Measurements from ENCODE around the gene CDHR4. TPM values are rescaled to one million over a fixed set of nuclear protein-coding genes. Genes with fewer than 3 reads are reported as not detected.

CDHR4 gene
- total RNA-seq, 3 donors from 2014 or later (not counting 1 experiment from before 2014, with no cell fraction given) = 0.30 TPM; not detected in 2

- Mint-ChIP-seq H3K36me3 (no peaks in the 10 kb centered on the region), H3K4me3 (peak within 1 kb of the TSS; percentile 91), H3K27me3 (ENCODE audit: low read depth in 2 of 2) (no peaks in the 10 kb centered on the region), H3K27ac (peak within 1 kb of the TSS; percentile 91 to 93), H3K4me1 (peaks cover 28 to 29% of the 10 kb centered on the region in 2 donors), H3K9me3 (no peaks in the 10 kb centered on the region)
- peak within 1 kb of the TSS; percentile 77 for H3K27ac ChIP-seq (ENCODE audit: low read length)
- H3K4me3 ChIP-seq (ENCODE audit: low read length) = peak within 1 kb of the TSS; percentile 44
- no peak for TF ChIP-seq CTCF (IDR thresholded peaks at IDR 0.05)
- peaks cover 33% of the 10 kb centered on the region for H3K36me3 ChIP-seq (ENCODE audit: control insufficient read depth, insufficient read depth, low read length)
- intact Hi-C loops (cut with micrococcal nuclease) = loop anchor here (1.0 kb wide), 1 partner anchor 10 kb away; the partner anchor contains the start of gene INKA1
- DNase-seq (peak; percentile 29 to 71), ATAC-seq (peak; percentile 87 to 96 (median 95))
- peaks cover 29% of the 10 kb centered on the region for H3K4me1 ChIP-seq (ENCODE audit: control insufficient read depth, insufficient read depth, low read length)
- WGBS (ENCODE audit: insufficient coverage) = 6% methylated on average over 9 of the region's 9 CpGs
- H3K9me3 ChIP-seq (ENCODE audit: control insufficient read depth, insufficient read depth, low read length) = no peaks in the 10 kb centered on the region
- H3K27me3 ChIP-seq (ENCODE audit: control insufficient read depth, insufficient read depth, low read length) = no peaks in the 10 kb centered on the region
Measured at GRCh38 chr3:49813497-49814174, 14.0 kb upstream of the CDHR4 start, which contains the start of gene UBA7. TSS of gene UBA7 (minus strand) at chr3:49813953. CDS start at chr3:49813787, 166 bp downstream.

- DNase-seq = no peak
Measured at GRCh38 chr3:49812916-49813496, 13.3 kb upstream of the CDHR4 start.

GRCh38 chr3:49807431-49808114 is 7.9 kb upstream of the CDHR4 start:
- Mint-ChIP-seq H3K4me1 (peaks cover 17 to 32% of the 10 kb centered on the region in 2 donors), H3K27me3 (ENCODE audit: low read depth in 2 of 2) (peaks cover 0 to 2% of the 10 kb centered on the region in 2 donors), H3K4me3 (no peak overlapping the region), H3K9me3 (no peaks in the 10 kb centered on the region), H3K36me3 (no peaks in the 10 kb centered on the region), H3K27ac (no peak overlapping the region)
- ATAC-seq = no peak
- no peaks in the 10 kb centered on the region for H3K9me3 ChIP-seq (ENCODE audit: control insufficient read depth, insufficient read depth, low read length)
- WGBS (ENCODE audit: insufficient coverage) = 70% methylated on average over 13 of the region's 13 CpGs
- peak overlapping the region; percentile 32 for H3K27ac ChIP-seq (ENCODE audit: low read length)
- intact Hi-C loops (cut with micrococcal nuclease) = no loop called here
- H3K4me3 ChIP-seq (ENCODE audit: low read length) = no peak overlapping the region
- no peak for TF ChIP-seq CTCF (IDR thresholded peaks at IDR 0.05)
- no peaks in the 10 kb centered on the region for H3K27me3 ChIP-seq (ENCODE audit: control insufficient read depth, insufficient read depth, low read length)
- DNase-seq = no peak
- peaks cover 59% of the 10 kb centered on the region for H3K4me1 ChIP-seq (ENCODE audit: control insufficient read depth, insufficient read depth, low read length)
- H3K36me3 ChIP-seq (ENCODE audit: control insufficient read depth, insufficient read depth, low read length) = peaks cover 36% of the 10 kb centered on the region

More at GRCh38 chr3:49812916-49813496, 13.3 kb upstream of the CDHR4 start:
- H3K9me3 Mint-ChIP-seq = no peaks in the 10 kb centered on the region
- H3K4me1 ChIP-seq (ENCODE audit: control insufficient read depth, insufficient read depth, low read length) = peaks cover 31% of the 10 kb centered on the region
- no peaks in the 10 kb centered on the region for H3K27me3 Mint-ChIP-seq (ENCODE audit: low read depth in 2 of 2)
- peak overlapping the region; percentile 91 to 93 for H3K27ac Mint-ChIP-seq
- no peaks in the 10 kb centered on the region for H3K9me3 ChIP-seq (ENCODE audit: control insufficient read depth, insufficient read depth, low read length)
- peaks cover 28 to 29% of the 10 kb centered on the region in 2 donors for H3K4me1 Mint-ChIP-seq
- peaks cover 33% of the 10 kb centered on the region for H3K36me3 ChIP-seq (ENCODE audit: control insufficient read depth, insufficient read depth, low read length)
- TF ChIP-seq CTCF (IDR thresholded peaks at IDR 0.05) = no peak
- 32% methylated on average over 9 of the region's 9 CpGs for WGBS (ENCODE audit: insufficient coverage)
- H3K4me3 ChIP-seq (ENCODE audit: low read length) = peak overlapping the region; percentile 44
- peak overlapping the region; percentile 91 for H3K4me3 Mint-ChIP-seq
- no peaks in the 10 kb centered on the region for H3K27me3 ChIP-seq (ENCODE audit: control insufficient read depth, insufficient read depth, low read length)
- ATAC-seq = peak in 2 of 3 donors; percentile 1 to 5
- intact Hi-C loops (cut with micrococcal nuclease) = loop anchor here (1.0 kb wide), 1 partner anchor 10 kb away; the partner anchor contains the start of gene INKA1
- peak overlapping the region; percentile 77 for H3K27ac ChIP-seq (ENCODE audit: low read length)
- no peaks in the 10 kb centered on the region for H3K36me3 Mint-ChIP-seq

Measured in natural killer cell (primary cell).